ENCODE results near the gene BEAN1.
"Not testable (repeated sequence)": the region's sequence is repeated elsewhere in the genome, so short reads cannot be mapped to it uniquely, and the experiment has no call there.

BEAN1 gene

DNA sequence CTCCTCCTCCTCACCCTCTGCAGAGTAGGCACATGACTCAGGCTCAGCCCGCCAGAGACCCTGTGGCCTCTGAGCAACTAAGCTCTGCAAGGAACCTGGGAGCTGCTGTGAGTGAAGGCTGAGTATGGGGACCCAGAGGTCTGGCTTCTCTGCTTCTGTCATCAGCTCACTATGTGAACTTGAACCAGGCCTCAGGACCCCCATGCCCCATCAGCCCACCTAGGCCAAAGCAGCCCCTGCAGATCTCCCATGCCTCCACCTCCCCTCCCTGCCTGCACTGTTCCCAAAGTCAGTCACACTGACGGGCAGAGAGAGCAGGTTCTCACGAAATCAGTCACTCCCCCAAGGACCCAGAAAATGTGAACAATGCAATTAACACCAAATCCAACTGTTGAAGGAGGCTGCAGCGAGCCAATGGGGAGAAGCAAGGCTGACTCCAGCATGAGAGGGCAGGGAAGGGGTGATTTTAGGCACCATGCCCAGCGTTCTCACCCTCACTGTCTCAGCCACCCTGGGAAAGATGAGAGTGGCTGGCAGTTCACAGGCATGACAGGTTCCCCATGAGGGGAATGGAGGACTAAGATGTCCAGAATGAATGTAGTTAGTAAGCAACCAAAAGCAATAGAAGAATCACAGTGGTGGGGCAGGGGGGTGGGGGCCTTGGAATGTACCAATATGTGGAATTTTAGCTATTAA lies 60.6 kb downstream of the BEAN1 start:
- DNase-seq, result no peak

GRCh38 chr16:66488505-66488904 lies 61.4 kb downstream of the BEAN1 start:
- DNase-seq, result no peak

DNA sequence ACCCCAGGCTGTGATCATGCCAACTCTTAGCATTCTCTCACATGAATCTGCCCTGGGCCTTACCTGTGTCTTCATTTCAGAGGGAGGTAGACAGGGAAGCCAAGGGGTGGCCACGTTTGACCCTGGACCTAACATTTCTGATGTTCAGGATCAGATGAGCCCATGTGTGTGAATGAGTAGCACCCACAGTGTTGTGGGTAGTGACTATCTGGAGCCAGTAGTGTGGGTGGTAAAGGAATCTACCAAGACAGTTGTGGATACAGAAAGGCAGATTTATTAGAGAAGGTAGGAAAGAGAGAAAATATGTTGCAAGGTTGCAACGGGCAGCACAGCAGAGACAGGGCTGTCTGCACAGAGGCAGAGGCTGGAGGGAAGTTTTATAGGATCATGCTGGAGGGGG lies 62.3 kb downstream of the BEAN1 start:
- DNase-seq, result no peak

- no peak for DNase-seq
Measured at GRCh38 chr16:66489818-66490217, 62.7 kb downstream of the BEAN1 start.

DNA sequence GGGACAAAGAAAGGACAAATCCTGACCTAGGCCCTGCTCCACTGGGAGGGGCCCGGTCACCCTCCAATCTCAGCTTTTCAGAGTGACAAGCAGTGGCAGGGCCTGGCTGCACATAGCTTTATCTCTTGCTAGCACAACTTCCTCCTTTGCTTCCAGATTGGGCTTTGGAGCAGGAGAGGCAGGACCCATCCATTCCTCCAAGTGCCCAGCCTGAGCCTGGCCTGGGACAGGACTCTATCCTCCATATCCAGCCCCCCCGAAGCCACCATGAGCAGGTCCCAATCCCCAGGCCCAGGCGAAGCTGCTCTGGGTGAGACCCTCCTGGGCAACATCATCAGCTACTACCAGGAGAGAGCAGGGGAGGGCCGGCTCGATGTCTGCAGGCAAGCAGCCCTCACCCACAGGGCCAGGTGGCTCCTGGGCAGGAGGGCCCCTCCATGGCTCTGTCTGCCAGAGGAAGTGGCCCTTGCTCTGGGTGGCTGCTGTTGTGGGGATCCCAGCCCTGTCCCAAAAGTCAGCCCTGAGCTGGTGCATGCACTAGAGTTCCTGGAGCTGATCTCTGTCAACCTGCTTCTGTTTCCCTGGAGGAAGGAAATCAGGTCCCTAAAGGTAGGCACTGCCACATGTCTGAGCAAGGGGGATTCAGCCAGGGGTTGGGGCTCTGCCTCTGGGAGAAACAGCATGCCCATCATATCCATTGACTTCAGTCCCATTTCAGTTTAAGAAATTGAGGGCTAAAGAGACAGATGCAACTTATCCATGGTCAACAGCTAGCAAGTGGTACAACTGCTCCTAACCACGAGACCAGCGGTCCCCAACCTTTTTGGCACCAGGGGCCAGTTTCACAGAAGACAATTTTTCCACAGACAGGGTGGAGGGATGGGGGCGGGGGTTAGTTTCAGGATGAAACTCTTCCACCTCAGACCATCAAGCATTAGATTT lies 64.0 kb downstream of the BEAN1 start:
- DNase-seq, result no peak

- no peak for DNase-seq
Measured at GRCh38 chr16:66491716-66492064, 64.6 kb downstream of the BEAN1 start.

DNA sequence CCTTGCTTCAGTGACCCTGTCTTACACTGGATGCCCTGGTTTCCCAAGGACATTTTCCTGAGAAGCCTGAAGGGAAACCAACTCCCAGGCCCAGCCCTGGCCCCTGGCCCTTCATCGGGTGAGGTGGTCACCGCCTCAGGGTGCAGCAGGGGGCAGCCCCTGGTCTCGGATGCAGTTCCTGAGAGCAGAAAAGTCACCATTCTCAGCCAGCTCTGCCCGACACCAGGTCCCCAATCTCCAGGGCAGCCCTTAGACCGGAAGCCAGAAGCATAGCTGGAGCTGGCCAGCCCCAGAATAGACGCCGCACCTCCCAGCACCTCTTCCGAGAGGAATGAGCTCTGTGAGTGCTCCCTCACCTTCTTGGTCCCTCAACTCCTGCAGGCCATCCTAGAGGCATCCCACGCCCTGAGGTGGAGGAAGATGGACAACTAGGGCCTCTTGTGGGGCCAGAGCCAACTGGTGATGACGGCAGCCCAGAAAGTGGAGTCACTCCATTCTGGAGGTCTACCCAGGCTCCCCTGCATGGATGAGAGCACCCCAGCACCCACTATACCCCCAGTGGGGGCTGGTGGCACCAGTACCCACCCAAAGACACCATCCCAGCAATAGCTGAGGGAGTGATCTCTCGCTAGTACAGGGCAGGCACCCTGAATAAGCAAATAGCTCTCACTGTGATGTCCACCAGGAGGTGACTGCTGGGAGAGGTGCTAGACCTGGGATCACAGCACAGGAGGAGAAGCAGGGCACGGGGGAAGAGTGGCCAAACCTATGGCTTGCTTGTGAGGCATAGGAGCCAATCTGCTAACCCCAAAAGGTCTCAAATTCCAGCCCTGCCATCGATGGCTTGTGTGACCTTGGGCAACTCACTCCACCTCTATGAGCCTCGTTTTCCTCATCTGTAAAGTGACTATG lies 66.7 kb downstream of the BEAN1 start:
- no peak for DNase-seq

DNA sequence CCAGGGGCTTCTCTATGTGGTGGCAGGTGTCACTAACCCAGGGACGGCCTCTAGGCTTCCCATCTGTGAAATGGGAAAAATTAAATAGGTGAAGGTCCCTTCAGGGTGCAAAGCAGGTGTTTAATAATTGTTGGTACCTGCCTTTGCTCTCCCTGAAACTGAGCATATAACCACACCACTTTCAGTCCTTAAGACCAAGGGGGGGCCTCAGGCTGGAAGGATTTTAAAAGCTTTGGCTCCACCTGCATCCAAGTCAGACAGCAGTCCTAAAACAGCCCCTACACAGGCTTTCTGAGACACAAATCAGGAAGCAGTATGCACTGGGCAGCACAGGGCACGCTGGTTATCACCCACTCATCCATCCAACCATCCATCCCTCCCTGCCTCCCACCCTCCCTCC lies 67.8 kb downstream of the BEAN1 start:
- no peak for DNase-seq

GRCh38 chr16:66495440-66495839 lies 68.3 kb downstream of the BEAN1 start:
- no peak for DNase-seq

DNA sequence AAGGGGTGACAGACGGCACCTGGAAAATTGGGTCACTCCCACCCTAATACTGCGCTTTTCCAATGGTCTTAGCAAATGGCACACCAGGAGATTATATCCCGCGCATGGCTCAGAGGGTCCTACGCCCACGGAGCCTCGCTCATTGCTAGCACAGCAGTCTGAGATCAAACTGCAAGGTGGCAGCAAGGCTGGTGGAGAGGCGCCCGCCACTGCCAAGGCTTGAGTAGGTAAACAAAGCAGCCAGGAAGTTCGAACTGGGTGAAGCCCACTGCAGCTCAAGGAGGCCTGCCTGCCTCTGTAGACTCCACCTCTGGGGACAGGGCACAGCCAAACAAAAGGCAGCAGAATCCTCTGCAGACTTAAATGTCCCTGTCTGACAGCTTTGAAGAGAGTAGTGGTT lies 69.1 kb downstream of the BEAN1 start:
- DNase-seq, result not testable (repeated sequence)

DNA sequence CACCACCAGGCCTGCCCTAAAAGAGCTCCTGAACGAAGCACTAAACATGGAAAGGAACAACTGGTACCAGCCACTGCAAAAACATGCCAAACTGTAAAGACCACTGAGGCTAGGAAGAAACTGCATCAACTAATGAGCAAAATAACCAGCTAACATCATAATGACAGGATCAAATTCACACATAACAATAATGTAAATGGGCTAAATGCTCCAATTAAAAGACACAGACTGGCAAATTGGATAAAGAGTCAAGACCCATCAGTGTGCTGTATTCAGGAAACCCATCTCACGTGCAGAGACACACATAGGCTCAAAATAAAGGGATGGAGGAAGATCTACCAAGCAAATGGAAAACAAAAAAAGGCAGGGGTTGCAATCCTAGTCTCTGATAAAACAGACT lies 70.8 kb downstream of the BEAN1 start:
- DNase-seq, result not testable (repeated sequence)

DNA sequence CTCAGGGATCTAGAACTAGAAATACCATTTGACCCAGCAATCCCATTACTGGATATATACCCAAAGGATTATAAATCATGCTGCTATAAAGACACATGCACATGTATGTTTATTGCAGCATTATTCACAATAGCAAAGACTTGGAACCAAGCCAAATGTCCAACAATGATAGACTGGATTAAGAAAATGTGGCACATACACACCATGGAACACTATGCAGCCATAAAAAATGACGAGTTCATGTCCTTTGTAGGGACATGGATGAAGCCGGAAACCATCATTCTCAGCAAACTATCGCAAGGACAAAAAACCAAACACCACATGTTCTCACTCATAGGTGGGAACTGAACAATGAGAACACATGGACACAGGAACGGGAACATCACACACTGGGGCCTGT lies 74.5 kb downstream of the BEAN1 start:
- DNase-seq, result not testable (repeated sequence)

- DNase-seq, result no peak
Measured at GRCh38 chr16:66502020-66502913, 75.2 kb downstream of the BEAN1 start.

DNA sequence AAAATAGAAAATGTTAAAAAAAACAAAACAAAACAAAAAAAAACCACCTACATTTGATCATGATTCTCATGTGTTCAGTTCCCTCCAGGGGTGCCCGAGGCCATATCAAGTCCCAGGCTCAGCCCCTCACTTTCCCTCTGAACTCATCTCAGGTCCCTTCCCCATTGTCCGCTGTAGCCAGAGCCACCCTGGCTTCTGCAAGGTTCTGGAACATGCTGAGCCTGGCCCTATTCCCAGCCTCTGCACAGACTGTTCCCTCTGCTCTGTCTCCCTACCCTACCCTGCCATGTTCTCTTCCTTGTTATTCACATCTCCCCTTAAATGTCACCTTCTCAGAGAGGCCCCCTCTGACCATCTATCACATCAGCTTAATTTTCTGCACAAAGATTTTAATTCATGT lies 75.9 kb downstream of the BEAN1 start:
- no peak for DNase-seq

- no peak for DNase-seq
Measured at GRCh38 chr16:66503612-66504011, 76.5 kb downstream of the BEAN1 start.

DNA sequence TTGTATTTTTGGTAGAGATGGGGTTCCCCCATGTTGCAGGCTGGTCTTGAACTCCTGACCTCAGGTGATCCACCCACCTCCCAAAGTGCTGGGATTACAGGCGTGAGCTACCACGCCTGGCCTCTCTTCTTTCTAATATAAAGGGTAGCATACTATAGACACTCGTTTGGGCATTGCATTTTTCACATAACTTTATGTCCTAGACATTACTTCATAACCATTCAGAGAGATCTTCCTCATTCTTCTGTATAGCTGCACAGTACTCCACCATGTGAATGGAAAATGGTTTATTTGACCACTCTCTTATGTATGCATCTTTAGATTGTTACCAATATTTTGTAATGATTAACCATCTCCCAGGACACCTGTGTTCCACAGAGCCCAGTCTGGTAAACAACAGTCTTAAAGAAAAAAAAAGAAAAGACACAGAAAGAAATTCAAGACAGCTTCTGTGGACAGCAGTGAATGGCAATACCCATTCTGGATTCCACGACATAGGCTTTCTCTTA lies 80.7 kb downstream of the BEAN1 start:
- no peak for DNase-seq

DNA sequence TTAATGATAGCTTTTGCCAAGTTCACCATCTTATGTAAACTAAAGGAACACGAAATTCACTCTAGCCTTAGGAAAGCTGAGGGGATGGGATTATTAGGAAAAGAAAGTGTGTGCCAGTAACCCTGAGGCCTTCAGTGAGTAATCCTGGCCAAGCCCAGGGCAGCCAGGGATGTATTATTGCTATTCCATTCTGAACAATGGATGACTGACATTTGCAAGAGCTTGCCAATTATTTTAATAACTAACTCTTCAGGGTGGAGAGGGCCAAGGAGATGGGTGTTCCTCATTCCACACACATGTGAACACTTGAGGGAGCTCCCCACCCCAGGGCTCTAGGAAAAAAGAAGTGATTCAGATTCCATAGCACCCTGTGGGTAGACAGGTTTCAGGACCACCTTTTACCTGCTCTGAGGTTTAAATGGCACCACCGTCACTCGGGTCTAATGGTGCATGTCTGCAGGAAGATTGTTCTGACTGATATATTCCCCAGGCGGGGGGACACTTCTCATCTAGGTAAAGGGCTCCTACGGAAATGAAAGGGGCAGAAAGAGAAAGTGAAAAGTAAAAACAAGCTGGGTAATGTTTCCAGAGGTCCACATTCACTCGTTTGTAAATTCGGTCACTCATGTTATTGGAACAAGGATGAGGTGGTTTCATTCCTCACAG lies 81.3 kb downstream of the BEAN1 start:
- DNase-seq, result no peak

- DNase-seq, result no peak
Measured at GRCh38 chr16:66508914-66509496, 81.9 kb downstream of the BEAN1 start.

GRCh38 chr16:66509576-66509975 lies 82.5 kb downstream of the BEAN1 start:
- DNase-seq, result no peak

- peak in 1 of 2 experiments; percentile 15 for DNase-seq
Measured at GRCh38 chr16:66510298-66510697, 83.2 kb downstream of the BEAN1 start.

Measured in NCI-H524 (cell line).